Esophagus muscularis mucosa (tissue), 3 donors: Measurements from ENCODE around the gene GDF10.

ENCODE experiments used
- POLR2A ChIP-seq: fragments of 450-650 bp; IDR thresholded peaks from one replicate; pipeline ENCODE4 v1.6.1; 2017; ENCODE audit warnings: antibody characterized with exemption, moderate library complexity, mild to moderate bottlenecking, low read depth
- POLR2AphosphoS5 ChIP-seq, 2 donors: sonication (generic); formaldehyde crosslinking; IDR thresholded peaks; one replicate each; pipeline ENCODE4 v1.6.1; 2017; ENCODE audit warnings: antibody characterized with exemption in 2 of 2
- TF ChIP-seq, protein P1 (sequence below), 3 experiments: fragments of 200-600 bp in 2 of 3; fragments of 450-650 bp in 1 of 3; sonication (generic) in 2 of 3; IDR thresholded peaks; one replicate each; pipeline ENCODE4 v1.5.1; 2017 to 2019; ENCODE audit warnings: antibody characterized with exemption in 3 of 3, mild to moderate bottlenecking in 2 of 3, moderate library complexity in 1 of 3

DNA sequence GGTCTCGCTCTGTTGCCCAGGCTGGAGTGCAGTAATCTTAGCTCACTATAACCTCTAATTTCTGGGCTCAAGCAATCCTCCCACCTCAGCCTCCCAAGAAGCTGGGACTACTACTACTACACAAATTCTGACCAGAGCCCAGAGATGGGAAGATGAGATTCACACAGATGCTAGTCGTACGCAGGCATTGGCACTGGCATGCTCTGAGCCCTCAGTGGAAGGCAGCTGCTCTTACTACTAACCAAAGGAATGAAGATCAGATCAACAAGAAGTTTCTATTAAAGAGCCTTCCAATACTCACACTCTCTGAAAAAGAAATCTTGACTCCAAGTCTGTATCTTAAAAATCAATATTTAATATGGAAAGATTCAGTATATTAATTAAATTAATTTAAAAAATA lies 32.9 kb downstream of the GDF10 start:
- TF ChIP-seq POLR2A (no peak), POLR2AphosphoS5 (IDR thresholded peaks at IDR 0.05) (no peak)
- TF ChIP-seq, protein P1, sequence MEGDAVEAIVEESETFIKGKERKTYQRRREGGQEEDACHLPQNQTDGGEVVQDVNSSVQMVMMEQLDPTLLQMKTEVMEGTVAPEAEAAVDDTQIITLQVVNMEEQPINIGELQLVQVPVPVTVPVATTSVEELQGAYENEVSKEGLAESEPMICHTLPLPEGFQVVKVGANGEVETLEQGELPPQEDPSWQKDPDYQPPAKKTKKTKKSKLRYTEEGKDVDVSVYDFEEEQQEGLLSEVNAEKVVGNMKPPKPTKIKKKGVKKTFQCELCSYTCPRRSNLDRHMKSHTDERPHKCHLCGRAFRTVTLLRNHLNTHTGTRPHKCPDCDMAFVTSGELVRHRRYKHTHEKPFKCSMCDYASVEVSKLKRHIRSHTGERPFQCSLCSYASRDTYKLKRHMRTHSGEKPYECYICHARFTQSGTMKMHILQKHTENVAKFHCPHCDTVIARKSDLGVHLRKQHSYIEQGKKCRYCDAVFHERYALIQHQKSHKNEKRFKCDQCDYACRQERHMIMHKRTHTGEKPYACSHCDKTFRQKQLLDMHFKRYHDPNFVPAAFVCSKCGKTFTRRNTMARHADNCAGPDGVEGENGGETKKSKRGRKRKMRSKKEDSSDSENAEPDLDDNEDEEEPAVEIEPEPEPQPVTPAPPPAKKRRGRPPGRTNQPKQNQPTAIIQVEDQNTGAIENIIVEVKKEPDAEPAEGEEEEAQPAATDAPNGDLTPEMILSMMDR (IDR thresholded peaks at IDR 0.05): no peak
